K562 (cell line): ENCODE measurements around the gene SETMAR. TPM values are rescaled to one million over a fixed set of nuclear protein-coding genes. Genes with fewer than 3 reads are reported as not detected.

Experiments
- ATAC-seq: fragments of 200-7000 bp; cut with Tn5 transposase; 3 replicates; pipeline ENCODE4 v1.9.1; 2020; ENCODE audit warnings: moderate library complexity
- BruUV-seq: library from RNA; stranded (reverse); fragments of 400-500 nt; replicated peaks from 2 replicates; lab custom pipeline; 2021; lab: Mats Ljungman, UMichigan
- CTCF ChIA-PET: fragments of 300-600 bp; formaldehyde crosslinking; extraction: SDS; loops from one replicate; lab custom pipeline; 2021; ENCODE audit warnings: low intra/inter-chr PET ratio; lab: Yijun Ruan, JAX
- POLR2A ChIA-PET: fragments of 300-600, 350-650 bp; sonication (Branson Sonifier 250); formaldehyde crosslinking; extraction: SDS; loops from one replicate; lab custom pipeline; 2021; ENCODE audit warnings: antibody characterized with exemption, inconsistent platforms; lab: Yijun Ruan, JAX
- DNase-seq, 4 experiments: peaks; one replicate each; pipeline versions ENCODE4 v3.0.0 to v3.0.0-alpha.2; 2011 to 2018; ENCODE audit warnings: low spot score in 3 of 4, mixed read lengths in 3 of 4; ENCODE audit errors: extremely low read depth in 1 of 4
- FAIRE-seq: peaks from 2 replicates; lab custom pipeline; 2011; peaks lifted over from hg19 to GRCh38; lab: Jason Lieb, UNC
- H2AFZ ChIP-seq: 2 replicates; pipeline ENCODE4 v1.6.0; 2011; ENCODE audit warnings: low read depth, low read length, control low read depth, inconsistent platforms
- H3K27ac ChIP-seq: fragments of 200-600 bp; 3 replicates; pipeline ENCODE4 v1.8.0; 2011; ENCODE audit warnings: low read depth, mild to moderate bottlenecking, control low read depth, inconsistent platforms, low read length, moderate library complexity, mixed read lengths; ENCODE audit errors: extremely low read depth
- H3K27me3 ChIP-seq, 2 experiments: fragments of 300-600 bp in 1 of 2; 2 replicates in 1 of 2; 3 replicates in 1 of 2; pipeline versions ENCODE4 v1.6.0 to v1.8.0; 2011; ENCODE audit warnings: inconsistent platforms in 2 of 2, low read length in 2 of 2, mild to moderate bottlenecking in 1 of 2, mixed read lengths in 1 of 2, moderate library complexity in 1 of 2; ENCODE audit not compliant: control insufficient read depth in 2 of 2, insufficient read depth in 2 of 2
- H3K36me3 ChIP-seq: fragments of 300-600 bp; 3 replicates; pipeline ENCODE4 v1.8.0; 2011; ENCODE audit warnings: mild to moderate bottlenecking, low read length, inconsistent platforms; ENCODE audit not compliant: control insufficient read depth, insufficient read depth
- H3K4me1 ChIP-seq, 2 experiments: fragments of 200-600 bp in 1 of 2; replicated peaks in 1 of 2; 2 replicates in 1 of 2; 3 replicates in 1 of 2; pipeline versions ENCODE4 v1.5.1 to v1.8.0; 2011; ENCODE audit warnings: inconsistent platforms in 2 of 2, low read length in 2 of 2, mild to moderate bottlenecking in 1 of 2, mixed read lengths in 1 of 2, moderate library complexity in 1 of 2; ENCODE audit not compliant: control insufficient read depth in 2 of 2, insufficient read depth in 2 of 2
- H3K4me2 ChIP-seq: 2 replicates; pipeline ENCODE4 v1.6.1; 2011; ENCODE audit warnings: low read length, control low read depth, inconsistent platforms, mixed read lengths; ENCODE audit not compliant: insufficient read depth
- H3K4me3 ChIP-seq: fragments of 200-600 bp; sonication (generic), shearing (Covaris generic); 2 replicates; pipeline ENCODE4 v1.5.1; 2016; ENCODE audit warnings: control low read depth, inconsistent platforms
- H3K79me2 ChIP-seq: fragments of 200-600 bp; 3 replicates; pipeline ENCODE4 v1.8.0; 2011; ENCODE audit warnings: low read length, inconsistent platforms; ENCODE audit not compliant: control insufficient read depth, insufficient read depth
- H3K9ac ChIP-seq, 2 experiments: 2 replicates each; pipeline versions ENCODE4 v1.6.0 to v1.6.1; 2011; ENCODE audit warnings: low read depth in 2 of 2, low read length in 2 of 2, control low read depth in 1 of 2, inconsistent platforms in 1 of 2, mild to moderate bottlenecking in 1 of 2, mixed read lengths in 1 of 2; ENCODE audit not compliant: insufficient read depth in 1 of 2
- H3K9me1 ChIP-seq: one replicate; pipeline ENCODE4 v1.6.0; 2011; ENCODE audit warnings: inconsistent platforms, mild to moderate bottlenecking, low read length, moderate library complexity; ENCODE audit not compliant: control insufficient read depth, insufficient read depth
- H3K9me3 ChIP-seq: replicated peaks from 2 replicates; pipeline ENCODE4 v1.5.1; 2011; ENCODE audit warnings: low read depth, low read length, inconsistent platforms; ENCODE audit not compliant: control insufficient read depth, insufficient read depth
- H4K20me1 ChIP-seq: replicated peaks from 2 replicates; pipeline ENCODE4 v1.6.1; 2011; ENCODE audit warnings: low read length, inconsistent platforms, mixed read lengths; ENCODE audit not compliant: control insufficient read depth, insufficient read depth
- BCL6 ChIP-seq: fragments of 250-450 bp; sonication (Bioruptor Pico); IDR thresholded peaks from 2 replicates; pipeline ENCODE4 v1.4.0; 2020
- FIP1L1 ChIP-seq: fragments of 200-400 bp; formaldehyde crosslinking; IDR thresholded peaks from 2 replicates; pipeline ENCODE4 v1.6.1; 2018; ENCODE audit warnings: mild to moderate bottlenecking, low read depth, low read length; ENCODE audit not compliant: poor library complexity, severe bottlenecking
- HCFC1 ChIP-seq: IDR thresholded peaks from 2 replicates; pipeline ENCODE4 v1.6.1; 2012; ENCODE audit warnings: low read depth, low read length, improper control_type of control experiment
- IRF9 ChIP-seq: fragments of 450-650 bp; IDR thresholded peaks from 2 replicates; pipeline ENCODE4 v1.6.1; 2016; ENCODE audit warnings: missing biosample characterization, missing genetic modification characterization
- TFAP4 ChIP-seq: sonication (generic); formaldehyde crosslinking; IDR thresholded peaks from 2 replicates; pipeline ENCODE4 v1.8.0; 2022; ENCODE audit warnings: missing genetic modification reagents, mild to moderate bottlenecking, moderate library complexity, borderline replicate concordance
- ZBTB12 ChIP-seq: fragments of 250-450 bp; sonication (Bioruptor Pico); IDR thresholded peaks from 2 replicates; pipeline ENCODE4 v1.4.0; 2020
- ZNF408 ChIP-seq: fragments of 250-450 bp; sonication (Bioruptor Pico); IDR thresholded peaks from 2 replicates; pipeline ENCODE4 v1.4.0; 2020; ENCODE audit warnings: low read depth, mild to moderate bottlenecking, moderate library complexity
- ZNF77 ChIP-seq: fragments of 250-450 bp; sonication (Bioruptor Pico); IDR thresholded peaks from 2 replicates; pipeline ENCODE4 v1.5.0; 2020
- WGBS: fragments of 100-300 bp; shearing (Covaris generic); methylation state at CpG from one replicate; pipeline ENCODE4 v1.1.6; 2016; ENCODE audit warnings: low coverage, mixed read lengths; ENCODE audit not compliant: insufficient coverage; ENCODE audit errors: missing lambda C conversion rate; 5-methylcytosine and 5-hydroxymethylcytosine counted together
- in situ Hi-C: fragments of 300-500 bp; cut with MboI; formaldehyde crosslinking; loops from 4 replicates; pipeline ENCODE4 v1.15.0; 2018; ENCODE audit warnings: inconsistent platforms, mixed read lengths
- intact Hi-C: fragments of 100-400 bp; cut with micrococcal nuclease; formaldehyde crosslinking; loops from 2 replicates; pipeline ENCODE4 v1.14.2; 2022
- polyA plus RNA-seq, 8 experiments: library from polyadenylated mRNA; depleted of rRNA in 4 of 8; stranded (reverse) in 5 of 8; unstranded in 3 of 8; fragments of >200 nt; fragmentation: Nextera tagmentation in 2 of 8; fragmentation: Illumina TruSeq in 1 of 8; extraction: Ambion mirVana in 2 of 8; extraction: Trizol in 1 of 8; gene quantifications; 2 replicates each; pipeline versions ENCODE4 v1.2.1 to v1.2.3, GENCODE V29; 2011 to 2014; ENCODE audit warnings: inconsistent platforms in 1 of 8, missing spikeins in 1 of 8
- total RNA-seq, 7 experiments: library from RNA; depleted of rRNA in 6 of 7; stranded (reverse); fragments of >200 nt in 6 of 7; fragmentation: Illumina TruSeq in 2 of 7; extraction: Trizol in 2 of 7; gene quantifications; 2 replicates each; pipeline versions ENCODE4 v1.2.1 to v1.2.3, GENCODE V29; 2011 to 2021; ENCODE audit warnings: low replicate concordance in 1 of 7

SETMAR gene
- total and polyA plus RNA-seq, 9 of the 15 experiments (the other 6 are each of a cell fraction or from before 2014, with no cell fraction given), result 5.5 to 25.1 (median 18.2) TPM

- Histone ChIP-seq H3K9me1 (no peaks in the 10 kb centered on the region), H4K20me1 (no peaks in the 10 kb centered on the region), H3K27me3 (no peaks in the 10 kb centered on the region), H3K79me2 (no peaks in the 10 kb centered on the region), H3K36me3 (no peaks in the 10 kb centered on the region), H3K9ac (no peak overlapping the region), H3K27ac (no peak overlapping the region), H3K4me3 (no peak overlapping the region), H3K9me3 (no peaks in the 10 kb centered on the region), H3K4me2 (no peak overlapping the region), H3K4me1 (peaks cover 0 to 14% of the 10 kb centered on the region in 2 experiments; a peak in 4 of 5 replicates), H2AFZ (no peak overlapping the region)
- in situ Hi-C loops, result no loop called here
- 74% methylated on average over 10 of the region's 10 CpGs for WGBS
- BruUV-seq, result no TSS peak
- DNase-seq (no peak), FAIRE-seq (no peak), ATAC-seq (no peak)
- TF ChIP-seq IRF9 (tag) (no peak), TFAP4 (CRISPR knock-in tag) (no peak), ZBTB12 (CRISPR knock-in tag) (no peak), ZNF408 (CRISPR knock-in tag) (no peak), FIP1L1 (no peak), ZNF77 (CRISPR knock-in tag) (no peak), HCFC1 (no peak), BCL6 (CRISPR knock-in tag) (no peak)
- ChIA-PET CTCF (no interaction called here), POLR2A (no interaction called here)
- intact Hi-C loops, result loop anchor here (10.0 kb wide), 1 partner anchor 108 kb away; the partner anchor contains the start of gene SUMF1
Measured at GRCh38 chr3:4356546-4357410, 53.6 kb downstream of the SETMAR start.
